Frontal cortex (tissue), 4 donors: ENCODE measurements around the gene NSMF. TPM values are rescaled to one million over a fixed set of nuclear protein-coding genes. Genes with fewer than 3 reads are reported as not detected.
"Not testable (repeated sequence)": the region's sequence is repeated elsewhere in the genome, so short reads cannot be mapped to it uniquely, and the experiment has no call there.

Source experiments
- DNase-seq, 2 donors: peaks; one replicate each; pipeline ENCODE4 v3.0.0; 2012; ENCODE audit warnings: low spot score in 2 of 2
- FAIRE-seq: peaks from 2 replicates; lab custom pipeline; 2012; peaks lifted over from hg19 to GRCh38; lab: Jason Lieb, UNC
- total RNA-seq: library from RNA; depleted of rRNA; stranded (reverse); fragments of >200 nt; gene quantifications from one replicate; pipeline ENCODE4 v1.2.3, GENCODE V29; 2014
- donor health status: control.
- donor health status: control.
- donor health status: control.

The NSMF gene
- total RNA-seq, 1 donor from 2014 or later, result 33.0 TPM

GRCh38 chr9:137478613-137478961 lies 19.5 kb upstream of the NSMF start:
- DNase-seq, result no peak
- no peak for FAIRE-seq

DNA sequence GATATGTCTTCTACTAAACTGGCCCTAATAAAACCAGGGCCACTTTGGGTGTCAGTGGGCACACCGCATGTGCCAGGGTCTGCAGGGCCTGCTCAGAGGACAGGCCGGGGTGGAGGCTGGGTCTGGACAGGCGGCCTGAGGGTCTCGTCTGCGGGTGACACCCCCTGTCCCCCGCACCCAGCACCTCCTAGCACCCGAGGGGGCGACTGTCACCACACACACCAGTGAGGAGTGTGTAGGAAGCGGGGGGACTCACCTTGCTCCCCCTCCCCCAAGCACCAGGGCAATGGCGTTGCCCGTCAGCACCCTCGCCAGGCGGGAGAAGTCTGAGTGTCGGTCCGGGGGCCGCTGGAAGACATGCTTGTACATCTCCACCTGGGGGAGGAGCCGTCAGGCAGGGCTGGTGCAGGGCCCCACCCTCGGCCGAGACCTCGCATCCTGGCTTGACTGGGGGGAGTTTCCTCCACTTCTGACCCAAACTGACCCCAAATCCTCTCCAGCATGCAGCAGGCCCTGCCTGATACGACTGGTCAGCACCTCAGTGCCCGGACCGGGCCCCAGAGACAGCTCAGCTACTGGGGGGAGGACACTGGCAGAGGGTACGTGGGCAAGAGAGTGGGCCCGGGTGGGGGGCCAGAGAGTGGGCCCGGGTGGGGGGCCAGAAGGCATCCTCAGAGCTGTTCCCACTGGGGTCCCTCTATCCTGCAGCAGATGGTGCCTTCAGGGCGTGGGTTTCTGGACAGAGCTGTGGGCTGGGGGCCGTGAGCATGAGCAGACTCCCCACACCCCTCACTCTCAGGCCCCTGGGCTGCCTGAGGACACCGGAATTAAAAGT lies 18.9 kb upstream of the NSMF start:
- FAIRE-seq (no peak), DNase-seq (no peak)

GRCh38 chr9:137476856-137477255 lies 17.7 kb upstream of the NSMF start:
- FAIRE-seq (no peak), DNase-seq (no peak)

GRCh38 chr9:137475666-137476065 lies 16.5 kb upstream of the NSMF start:
- DNase-seq (no peak), FAIRE-seq (no peak)

GRCh38 chr9:137474271-137474670 lies 15.1 kb upstream of the NSMF start:
- DNase-seq, result no peak
- no peak for FAIRE-seq

DNA sequence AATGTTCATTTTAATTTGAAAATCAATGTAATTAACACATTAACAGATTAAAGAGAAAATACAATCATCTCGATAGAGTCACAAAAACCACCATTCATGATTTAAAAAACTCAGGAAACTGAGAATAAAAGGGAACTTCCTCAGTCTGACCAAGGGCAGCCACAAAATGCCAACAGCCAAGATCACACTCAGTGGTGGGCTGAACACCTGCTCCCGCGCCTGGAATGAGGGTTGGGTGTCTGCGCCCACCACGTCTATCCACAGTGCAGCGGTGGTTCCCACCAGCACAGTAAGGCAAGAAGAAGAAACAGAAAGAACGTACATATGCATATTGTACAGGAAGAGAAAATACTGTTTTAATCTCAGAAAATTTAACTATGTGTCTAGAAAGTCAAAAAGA lies 11.7 kb upstream of the NSMF start:
- DNase-seq (no peak), FAIRE-seq (no peak)

GRCh38 chr9:137467896-137468295 lies 8.8 kb upstream of the NSMF start:
- DNase-seq, result no peak
- FAIRE-seq, result no peak

- no peak for DNase-seq
- no peak for FAIRE-seq
Measured at GRCh38 chr9:137467161-137467581, 8.0 kb upstream of the NSMF start.

DNA sequence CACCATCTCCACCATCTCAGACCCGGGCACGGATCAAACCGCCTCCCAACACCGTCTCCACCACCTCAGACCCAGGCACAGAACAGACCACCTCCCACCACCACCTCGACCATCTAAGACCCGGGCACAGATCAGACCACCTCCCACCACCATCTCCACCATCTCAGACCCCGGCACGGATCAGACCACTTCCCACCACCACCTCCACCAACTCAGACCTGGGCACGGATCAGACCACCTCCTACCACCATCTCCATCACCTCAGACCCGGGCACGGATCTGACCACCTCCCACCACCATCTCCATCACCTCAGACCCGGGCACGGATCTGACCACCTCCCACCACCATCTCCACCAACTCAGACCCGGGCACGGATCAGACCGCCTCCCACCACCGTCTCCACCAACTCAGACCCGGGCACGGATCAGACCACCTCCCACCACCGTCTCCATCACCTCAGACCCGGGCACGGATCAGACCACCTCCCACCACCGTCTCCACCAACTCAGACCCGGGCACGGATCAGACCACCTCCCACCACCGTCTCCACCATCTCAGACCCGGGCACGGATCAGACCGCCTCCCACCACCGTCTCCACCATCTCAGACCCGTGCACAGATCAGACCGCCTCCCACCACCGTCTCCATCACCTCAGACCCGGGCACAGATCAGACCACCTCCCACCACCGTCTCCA lies 7.4 kb upstream of the NSMF start:
- not testable (repeated sequence) for DNase-seq, FAIRE-seq

- FAIRE-seq (no peak), DNase-seq (no peak)
Measured at GRCh38 chr9:137465720-137466388, 6.7 kb upstream of the NSMF start.

GRCh38 chr9:137465000-137465719 lies 6.0 kb upstream of the NSMF start:
- FAIRE-seq, result no peak
- DNase-seq, result no peak

GRCh38 chr9:137464291-137464999 lies 5.3 kb upstream of the NSMF start:
- FAIRE-seq (no peak), DNase-seq (no peak)

- DNase-seq (no peak), FAIRE-seq (no peak)
Measured at GRCh38 chr9:137463931-137464290, 4.8 kb upstream of the NSMF start.

- DNase-seq (no peak), FAIRE-seq (no peak)
Measured at GRCh38 chr9:137462986-137463930, 4.1 kb upstream of the NSMF start.

- no peak for DNase-seq
Measured at GRCh38 chr9:137462396-137462985, 3.4 kb upstream of the NSMF start.

GRCh38 chr9:137461663-137462395 lies 2.7 kb upstream of the NSMF start:
- DNase-seq (no peak), FAIRE-seq (no peak)

More at GRCh38 chr9:137462396-137462985, 3.4 kb upstream of the NSMF start:
- no peak for FAIRE-seq

- DNase-seq, result no peak
Measured at GRCh38 chr9:137461316-137461662, 2.2 kb upstream of the NSMF start.

More at GRCh38 chr9:137461316-137461662, 2.2 kb upstream of the NSMF start:
- FAIRE-seq, result no peak
